GM19023 (cell line): ENCODE data around the gene TTC27.
"Not testable (repeated sequence)": the region's sequence is repeated elsewhere in the genome, so short reads cannot be mapped to it uniquely, and the experiment has no call there.

Experiments used
- ATAC-seq: cut with Tn5 transposase; IDR thresholded peaks from one replicate; pipeline ENCODE4 v1.9.1; 2021; ENCODE audit warnings: mild to moderate bottlenecking, moderate library complexity; ENCODE audit not compliant: unreplicated experiment

TTC27 gene

GRCh38 chr2:32844253-32844652 lies 216.4 kb downstream of the TTC27 start:
- ATAC-seq = no peak

GRCh38 chr2:32846274-32846673 lies 218.4 kb downstream of the TTC27 start:
- ATAC-seq = not testable (repeated sequence)

GRCh38 chr2:32847734-32848133 lies 219.9 kb downstream of the TTC27 start:
- no peak for ATAC-seq

GRCh38 chr2:32849456-32850194 lies 221.8 kb downstream of the TTC27 start:
- ATAC-seq = no peak

- ATAC-seq = no peak
These were observed 224.1 kb downstream of the TTC27 start for GRCh38 chr2:32851777-32852439.

- ATAC-seq = no peak
These were observed 225.0 kb downstream of the TTC27 start for GRCh38 chr2:32852856-32853255.

- no peak for ATAC-seq
These were observed 229.0 kb downstream of the TTC27 start for GRCh38 chr2:32856891-32857290.

- ATAC-seq = no peak
These were observed 230.9 kb downstream of the TTC27 start for GRCh38 chr2:32858713-32859112.

GRCh38 chr2:32860385-32860784 lies 232.5 kb downstream of the TTC27 start:
- ATAC-seq = no peak

- no peak for ATAC-seq
These were observed 234.6 kb downstream of the TTC27 start for GRCh38 chr2:32862269-32863055.

GRCh38 chr2:32863326-32863725 lies 235.5 kb downstream of the TTC27 start:
- no peak for ATAC-seq

GRCh38 chr2:32863803-32864202 lies 236.0 kb downstream of the TTC27 start:
- no peak for ATAC-seq

- ATAC-seq = no peak
These were observed 236.7 kb downstream of the TTC27 start for GRCh38 chr2:32864334-32865111.

GRCh38 chr2:32865399-32866068 lies 237.7 kb downstream of the TTC27 start:
- no peak for ATAC-seq

GRCh38 chr2:32866462-32866861 lies 238.6 kb downstream of the TTC27 start:
- ATAC-seq = not testable (repeated sequence)
